ENCODE measurements around the gene FNIP1.

DNA sequence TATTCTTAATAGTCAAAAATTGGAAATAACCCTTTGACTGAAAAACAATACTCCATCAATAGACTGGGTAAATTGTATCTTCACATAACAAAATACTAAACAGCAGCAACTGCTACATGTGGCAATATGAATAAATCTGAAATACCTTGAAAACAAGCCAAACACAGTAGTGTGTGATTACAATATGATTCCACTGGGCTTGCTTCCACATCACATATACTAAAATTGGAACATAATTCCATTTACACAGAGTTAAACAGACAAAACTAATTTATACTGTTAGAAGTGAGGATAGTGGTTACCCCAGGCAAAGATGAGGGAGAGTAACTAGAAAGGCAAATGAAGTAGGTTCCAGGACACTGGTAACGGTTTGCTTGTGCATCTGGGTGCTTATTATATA lies 20.4 kb downstream of the FNIP1 start:
- TF ChIP-seq, protein P1, sequence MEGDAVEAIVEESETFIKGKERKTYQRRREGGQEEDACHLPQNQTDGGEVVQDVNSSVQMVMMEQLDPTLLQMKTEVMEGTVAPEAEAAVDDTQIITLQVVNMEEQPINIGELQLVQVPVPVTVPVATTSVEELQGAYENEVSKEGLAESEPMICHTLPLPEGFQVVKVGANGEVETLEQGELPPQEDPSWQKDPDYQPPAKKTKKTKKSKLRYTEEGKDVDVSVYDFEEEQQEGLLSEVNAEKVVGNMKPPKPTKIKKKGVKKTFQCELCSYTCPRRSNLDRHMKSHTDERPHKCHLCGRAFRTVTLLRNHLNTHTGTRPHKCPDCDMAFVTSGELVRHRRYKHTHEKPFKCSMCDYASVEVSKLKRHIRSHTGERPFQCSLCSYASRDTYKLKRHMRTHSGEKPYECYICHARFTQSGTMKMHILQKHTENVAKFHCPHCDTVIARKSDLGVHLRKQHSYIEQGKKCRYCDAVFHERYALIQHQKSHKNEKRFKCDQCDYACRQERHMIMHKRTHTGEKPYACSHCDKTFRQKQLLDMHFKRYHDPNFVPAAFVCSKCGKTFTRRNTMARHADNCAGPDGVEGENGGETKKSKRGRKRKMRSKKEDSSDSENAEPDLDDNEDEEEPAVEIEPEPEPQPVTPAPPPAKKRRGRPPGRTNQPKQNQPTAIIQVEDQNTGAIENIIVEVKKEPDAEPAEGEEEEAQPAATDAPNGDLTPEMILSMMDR (IDR thresholded peaks at IDR 0.05) = peak in 1 of 6 experiments; percentile 9
- no peak for TF ChIP-seq POLR2A (IDR thresholded peaks at IDR 0.05)
